ENCODE results near the gene SORCS1.

Gene SORCS1

DNA sequence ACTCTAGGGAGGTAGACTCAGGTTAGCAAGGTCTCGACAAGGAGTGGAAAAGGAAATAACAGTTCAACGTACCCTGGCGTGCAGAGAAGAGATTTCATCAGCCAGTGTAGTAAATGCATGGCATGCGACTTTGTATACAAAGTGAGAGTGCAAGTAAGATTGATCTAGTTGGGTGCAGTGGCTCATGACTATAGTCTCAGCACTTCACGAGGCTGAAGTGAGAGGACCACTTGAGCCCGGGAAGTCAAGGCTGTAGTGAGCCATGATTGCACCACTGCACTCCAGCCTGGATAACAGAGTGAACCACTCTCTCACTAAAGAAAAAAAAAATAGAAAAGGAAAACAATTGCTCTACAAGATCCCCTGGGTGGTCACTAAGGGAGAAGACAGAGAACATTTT, 528.6 kb downstream of the SORCS1 start:
- Histone ChIP-seq H3K4me1 (ENCODE audit: control insufficient read depth in 1 of 2, insufficient read depth in 2 of 2, low read length in 2 of 2) (no peaks in the 10 kb centered on the region), H3K9me3 (ENCODE audit: control insufficient read depth in 1 of 2, low read length in 2 of 2) (no peaks in the 10 kb centered on the region), H3K27ac (ENCODE audit: low read depth, low read length) (no peak overlapping the region), H3K9ac (ENCODE audit: low read depth in 1 of 2, low read length in 2 of 2) (no peak overlapping the region), H3K36me3 (ENCODE audit: control insufficient read depth in 1 of 2, insufficient read depth in 2 of 2, low read length in 2 of 2) (no peaks in the 10 kb centered on the region), H3K4me3 (ENCODE audit: low read depth in 1 of 2, low read length in 2 of 2) (no peak overlapping the region), H3K27me3 (ENCODE audit: control insufficient read depth in 1 of 2, insufficient read depth in 2 of 2, low read length in 2 of 2) (no peaks in the 10 kb centered on the region)

DNA sequence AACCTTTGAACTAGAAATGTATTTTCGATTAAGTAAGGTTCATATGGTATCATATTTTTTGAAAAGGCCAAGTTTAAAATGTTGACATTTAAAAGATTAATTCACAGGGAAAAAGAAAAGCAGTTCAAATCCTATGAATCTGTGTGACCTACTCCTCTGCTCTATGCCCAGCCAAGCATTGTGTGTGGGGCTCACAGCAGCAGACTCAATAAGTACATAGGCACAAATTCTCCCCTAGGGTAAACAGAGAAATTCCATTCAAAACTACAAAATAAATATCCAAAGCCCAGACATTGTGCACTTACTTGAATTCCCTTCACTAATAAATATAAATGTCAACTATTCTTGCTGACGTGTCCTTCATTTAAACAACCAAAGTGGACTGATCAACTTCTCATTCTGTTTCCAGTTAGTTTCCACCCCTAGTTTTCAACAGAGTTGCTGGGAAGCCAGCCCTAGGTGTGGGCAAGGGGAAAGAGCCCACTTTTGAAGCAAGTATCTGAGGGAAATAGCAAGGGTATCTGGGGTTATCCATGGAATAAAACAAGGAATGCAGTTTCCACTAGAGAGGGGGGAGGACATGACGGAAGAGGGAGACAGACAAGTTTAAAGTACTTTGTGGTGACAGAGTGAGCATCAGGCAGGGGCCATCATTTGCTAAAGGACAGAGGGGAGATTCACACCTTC, 533.3 kb downstream of the SORCS1 start:
- no peaks in the 10 kb centered on the region for H3K36me3 ChIP-seq (ENCODE audit: control insufficient read depth in 1 of 2, insufficient read depth in 2 of 2, low read length in 2 of 2)
- no peaks in the 10 kb centered on the region for H3K4me1 ChIP-seq (ENCODE audit: control insufficient read depth in 1 of 2, insufficient read depth in 2 of 2, low read length in 2 of 2)
- H3K9me3 ChIP-seq (ENCODE audit: control insufficient read depth in 1 of 2, low read length in 2 of 2) = no peaks in the 10 kb centered on the region
- H3K4me3 ChIP-seq (ENCODE audit: low read depth in 1 of 2, low read length in 2 of 2) = no peak overlapping the region
- no peak overlapping the region for H3K27ac ChIP-seq (ENCODE audit: low read depth, low read length)
- H3K9ac ChIP-seq (ENCODE audit: low read depth in 1 of 2, low read length in 2 of 2) = no peak overlapping the region
- H3K27me3 ChIP-seq (ENCODE audit: control insufficient read depth in 1 of 2, insufficient read depth in 2 of 2, low read length in 2 of 2) = no peaks in the 10 kb centered on the region

DNA sequence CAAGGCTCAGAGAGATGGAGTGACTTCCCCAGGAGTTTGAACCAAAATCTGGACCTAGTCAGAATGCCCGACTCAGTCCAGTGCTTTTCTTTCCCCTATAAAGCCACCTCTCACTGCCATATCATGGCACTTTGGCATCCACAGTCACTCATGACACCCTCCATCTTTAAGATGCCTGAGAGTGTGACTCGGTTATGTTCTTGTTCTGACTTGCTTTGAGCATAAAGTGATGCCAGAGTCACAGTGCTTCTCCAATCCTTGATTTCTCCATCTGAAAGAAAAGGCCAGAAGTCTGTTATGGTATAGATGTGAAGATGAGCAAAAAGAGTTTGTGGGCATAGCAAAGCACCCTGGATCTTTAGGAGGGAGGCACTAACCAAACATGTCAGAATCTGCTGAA, 538.1 kb downstream of the SORCS1 start:
- no peak overlapping the region for H3K27ac ChIP-seq (ENCODE audit: low read depth, low read length)
- H3K9me3 ChIP-seq (ENCODE audit: control insufficient read depth in 1 of 2, low read length in 2 of 2) = no peaks in the 10 kb centered on the region
- no peaks in the 10 kb centered on the region for H3K4me1 ChIP-seq (ENCODE audit: control insufficient read depth in 1 of 2, insufficient read depth in 2 of 2, low read length in 2 of 2)
- H3K27me3 ChIP-seq (ENCODE audit: control insufficient read depth in 1 of 2, insufficient read depth in 2 of 2, low read length in 2 of 2) = no peaks in the 10 kb centered on the region
- no peak overlapping the region for H3K9ac ChIP-seq (ENCODE audit: low read depth in 1 of 2, low read length in 2 of 2)
- H3K4me3 ChIP-seq (ENCODE audit: low read depth in 1 of 2, low read length in 2 of 2) = no peak overlapping the region
- H3K36me3 ChIP-seq (ENCODE audit: control insufficient read depth in 1 of 2, insufficient read depth in 2 of 2, low read length in 2 of 2) = no peaks in the 10 kb centered on the region

- no peaks in the 10 kb centered on the region for H3K36me3 ChIP-seq (ENCODE audit: control insufficient read depth in 1 of 2, insufficient read depth in 2 of 2, low read length in 2 of 2)
- no peaks in the 10 kb centered on the region for H3K4me1 ChIP-seq (ENCODE audit: control insufficient read depth in 1 of 2, insufficient read depth in 2 of 2, low read length in 2 of 2)
- H3K9me3 ChIP-seq (ENCODE audit: control insufficient read depth in 1 of 2, low read length in 2 of 2) = no peaks in the 10 kb centered on the region
- H3K27me3 ChIP-seq (ENCODE audit: control insufficient read depth in 1 of 2, insufficient read depth in 2 of 2, low read length in 2 of 2) = no peaks in the 10 kb centered on the region
- no peak overlapping the region for H3K4me3 ChIP-seq (ENCODE audit: low read depth in 1 of 2, low read length in 2 of 2)
- H3K9ac ChIP-seq (ENCODE audit: low read depth in 1 of 2, low read length in 2 of 2) = no peak overlapping the region
- H3K27ac ChIP-seq (ENCODE audit: low read depth, low read length) = no peak overlapping the region
Measured at GRCh38 chr10:106625751-106626150, 538.8 kb downstream of the SORCS1 start.

DNA sequence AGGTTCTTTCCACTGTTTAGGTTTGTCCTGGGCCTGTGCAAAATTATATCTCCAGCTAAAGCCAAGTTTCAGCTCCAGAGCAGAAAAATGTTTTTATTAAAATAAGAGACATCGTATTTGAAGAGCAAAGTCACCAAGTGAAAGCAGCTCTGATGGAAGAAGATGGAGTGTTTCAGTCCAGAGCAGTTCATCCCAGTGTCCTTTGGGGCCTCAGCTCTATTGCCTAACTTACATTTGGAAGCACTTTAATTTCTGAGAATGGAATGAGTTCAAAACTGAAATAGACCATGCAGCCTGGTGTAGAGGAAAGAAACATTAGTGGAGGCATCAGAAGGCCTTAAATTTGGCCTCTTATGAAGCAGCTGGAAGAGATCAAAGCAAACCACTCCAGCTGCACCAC, 545.2 kb downstream of the SORCS1 start:
- H3K9ac ChIP-seq (ENCODE audit: low read depth in 1 of 2, low read length in 2 of 2) = no peak overlapping the region
- no peak overlapping the region for H3K4me3 ChIP-seq (ENCODE audit: low read depth in 1 of 2, low read length in 2 of 2)
- H3K9me3 ChIP-seq (ENCODE audit: control insufficient read depth in 1 of 2, low read length in 2 of 2) = no peaks in the 10 kb centered on the region
- H3K27me3 ChIP-seq (ENCODE audit: control insufficient read depth in 1 of 2, insufficient read depth in 2 of 2, low read length in 2 of 2) = no peaks in the 10 kb centered on the region
- no peaks in the 10 kb centered on the region for H3K4me1 ChIP-seq (ENCODE audit: control insufficient read depth in 1 of 2, insufficient read depth in 2 of 2, low read length in 2 of 2)
- H3K36me3 ChIP-seq (ENCODE audit: control insufficient read depth in 1 of 2, insufficient read depth in 2 of 2, low read length in 2 of 2) = no peaks in the 10 kb centered on the region
- H3K27ac ChIP-seq (ENCODE audit: low read depth, low read length) = no peak overlapping the region

- Histone ChIP-seq H3K4me3 (ENCODE audit: low read depth in 1 of 2, low read length in 2 of 2) (no peak overlapping the region), H3K9ac (ENCODE audit: low read depth in 1 of 2, low read length in 2 of 2) (no peak overlapping the region), H3K27ac (ENCODE audit: low read depth, low read length) (no peak overlapping the region), H3K9me3 (ENCODE audit: control insufficient read depth in 1 of 2, low read length in 2 of 2) (no peaks in the 10 kb centered on the region), H3K36me3 (ENCODE audit: control insufficient read depth in 1 of 2, insufficient read depth in 2 of 2, low read length in 2 of 2) (no peaks in the 10 kb centered on the region), H3K4me1 (ENCODE audit: control insufficient read depth in 1 of 2, insufficient read depth in 2 of 2, low read length in 2 of 2) (no peaks in the 10 kb centered on the region), H3K27me3 (ENCODE audit: control insufficient read depth in 1 of 2, insufficient read depth in 2 of 2, low read length in 2 of 2) (no peaks in the 10 kb centered on the region)
Measured at GRCh38 chr10:106618646-106619045, 545.9 kb downstream of the SORCS1 start.

DNA sequence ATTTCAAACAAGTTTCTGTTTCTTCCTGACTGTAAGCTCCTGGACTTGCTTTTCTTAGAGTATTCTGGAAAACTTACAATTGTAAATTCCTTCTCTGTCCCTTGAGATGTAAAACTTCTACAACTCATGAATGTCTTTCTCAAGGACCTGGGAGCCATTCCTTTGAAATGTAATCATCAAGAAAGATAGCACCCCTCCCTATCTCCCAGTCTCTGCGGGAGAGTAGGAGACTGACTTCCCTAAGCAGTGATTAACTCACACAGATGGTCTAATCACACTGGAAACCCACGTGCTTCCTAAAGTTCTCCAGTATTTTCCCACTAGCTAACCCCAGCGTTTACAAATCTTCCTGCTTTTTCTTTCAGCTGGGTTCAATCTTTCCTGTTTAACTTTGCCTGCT, 549.4 kb downstream of the SORCS1 start:
- no peaks in the 10 kb centered on the region for H3K27me3 ChIP-seq (ENCODE audit: control insufficient read depth in 1 of 2, insufficient read depth in 2 of 2, low read length in 2 of 2)
- H3K27ac ChIP-seq (ENCODE audit: low read depth, low read length) = no peak overlapping the region
- H3K4me1 ChIP-seq (ENCODE audit: control insufficient read depth in 1 of 2, insufficient read depth in 2 of 2, low read length in 2 of 2) = no peaks in the 10 kb centered on the region
- no peaks in the 10 kb centered on the region for H3K9me3 ChIP-seq (ENCODE audit: control insufficient read depth in 1 of 2, low read length in 2 of 2)
- no peak overlapping the region for H3K9ac ChIP-seq (ENCODE audit: low read depth in 1 of 2, low read length in 2 of 2)
- H3K36me3 ChIP-seq (ENCODE audit: control insufficient read depth in 1 of 2, insufficient read depth in 2 of 2, low read length in 2 of 2) = no peaks in the 10 kb centered on the region
- no peak overlapping the region for H3K4me3 ChIP-seq (ENCODE audit: low read depth in 1 of 2, low read length in 2 of 2)

DNA sequence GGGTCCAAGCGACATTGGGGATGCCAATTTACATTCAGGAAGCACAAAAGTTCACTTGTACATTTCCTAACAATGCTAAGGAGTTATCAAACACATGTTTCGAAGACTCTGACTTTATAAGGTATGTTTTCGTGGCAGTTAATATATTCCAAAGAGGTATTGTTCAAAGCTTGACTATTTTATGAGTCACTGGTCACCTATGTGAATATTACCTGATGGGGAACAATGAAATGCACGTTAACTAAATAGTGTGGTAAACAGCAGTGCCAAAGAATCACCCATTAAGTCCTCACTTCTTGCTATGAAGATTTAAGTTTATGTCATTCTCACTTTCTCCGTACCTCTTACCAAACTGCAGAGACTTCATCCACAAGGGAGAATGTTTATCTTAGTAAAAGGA, 550.2 kb downstream of the SORCS1 start:
- Histone ChIP-seq H3K9me3 (ENCODE audit: control insufficient read depth in 1 of 2, low read length in 2 of 2) (no peaks in the 10 kb centered on the region), H3K27me3 (ENCODE audit: control insufficient read depth in 1 of 2, insufficient read depth in 2 of 2, low read length in 2 of 2) (no peaks in the 10 kb centered on the region), H3K4me1 (ENCODE audit: control insufficient read depth in 1 of 2, insufficient read depth in 2 of 2, low read length in 2 of 2) (no peaks in the 10 kb centered on the region), H3K9ac (ENCODE audit: low read depth in 1 of 2, low read length in 2 of 2) (no peak overlapping the region), H3K36me3 (ENCODE audit: control insufficient read depth in 1 of 2, insufficient read depth in 2 of 2, low read length in 2 of 2) (no peaks in the 10 kb centered on the region), H3K27ac (ENCODE audit: low read depth, low read length) (no peak overlapping the region), H3K4me3 (ENCODE audit: low read depth in 1 of 2, low read length in 2 of 2) (no peak overlapping the region)

DNA sequence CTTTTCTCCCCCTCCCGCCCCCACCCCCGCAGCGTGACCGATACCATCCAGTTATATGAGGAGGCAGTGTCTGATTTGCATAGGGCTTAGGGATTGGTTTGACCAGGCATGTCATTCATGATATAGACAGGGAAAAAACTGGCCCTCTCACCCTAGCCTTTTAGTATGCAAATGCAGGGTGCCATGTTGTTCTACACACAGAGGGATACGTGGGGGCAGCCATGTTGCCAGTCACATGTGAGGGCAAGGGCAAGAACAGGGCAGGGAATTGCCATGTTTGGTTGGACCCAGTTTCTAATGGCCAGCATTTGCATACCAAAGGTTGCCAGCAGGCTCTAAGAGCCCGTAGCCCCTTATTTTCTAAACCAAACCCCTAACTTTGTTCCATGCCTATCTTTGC, 552.1 kb downstream of the SORCS1 start:
- H3K9me3 ChIP-seq (ENCODE audit: control insufficient read depth in 1 of 2, low read length in 2 of 2) = no peaks in the 10 kb centered on the region
- H3K4me3 ChIP-seq (ENCODE audit: low read depth in 1 of 2, low read length in 2 of 2) = no peak overlapping the region
- H3K27ac ChIP-seq (ENCODE audit: low read depth, low read length) = no peak overlapping the region
- H3K9ac ChIP-seq (ENCODE audit: low read depth in 1 of 2, low read length in 2 of 2) = no peak overlapping the region
- H3K27me3 ChIP-seq (ENCODE audit: control insufficient read depth in 1 of 2, insufficient read depth in 2 of 2, low read length in 2 of 2) = no peaks in the 10 kb centered on the region
- H3K36me3 ChIP-seq (ENCODE audit: control insufficient read depth in 1 of 2, insufficient read depth in 2 of 2, low read length in 2 of 2) = no peaks in the 10 kb centered on the region
- H3K4me1 ChIP-seq (ENCODE audit: control insufficient read depth in 1 of 2, insufficient read depth in 2 of 2, low read length in 2 of 2) = no peaks in the 10 kb centered on the region

DNA sequence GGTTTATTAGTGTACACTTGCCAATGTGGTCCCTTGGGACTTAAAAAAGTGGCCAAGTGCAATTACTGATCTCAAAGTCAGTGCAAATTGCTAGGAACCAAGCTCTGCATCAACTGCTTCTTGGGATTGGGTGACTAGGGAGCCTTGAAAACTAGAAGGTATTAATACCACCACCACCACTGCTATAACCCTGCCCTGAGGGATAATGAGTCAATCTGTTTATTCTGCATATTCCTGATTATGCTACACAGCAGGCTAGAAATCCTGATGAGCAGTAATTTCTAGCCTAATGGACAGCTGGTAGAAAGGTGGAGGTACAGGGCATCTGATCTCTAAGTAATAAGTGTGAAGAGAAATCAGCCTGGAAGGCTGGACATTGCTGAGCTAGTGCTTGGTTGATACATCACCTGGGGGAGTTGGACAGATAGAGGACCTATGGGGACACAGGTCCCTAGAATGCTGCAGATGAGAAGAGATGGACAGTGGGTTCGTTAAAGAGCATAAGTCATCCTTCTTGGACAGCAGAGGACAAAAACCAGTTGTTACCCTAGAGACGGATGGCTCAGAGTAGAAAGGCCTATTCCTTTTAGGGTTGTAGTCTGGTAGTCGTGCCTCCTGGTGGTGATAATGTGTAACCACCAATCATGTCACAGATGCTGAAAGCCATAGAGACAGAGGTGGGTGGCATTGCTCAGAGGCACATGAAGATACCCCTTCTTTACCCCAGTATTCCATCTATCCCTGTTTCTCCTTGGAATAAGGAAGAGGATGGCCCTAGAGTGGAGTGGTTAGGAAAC, 554.8 kb downstream of the SORCS1 start:
- H3K9me3 ChIP-seq (ENCODE audit: control insufficient read depth in 1 of 2, low read length in 2 of 2) = no peaks in the 10 kb centered on the region
- no peaks in the 10 kb centered on the region for H3K4me1 ChIP-seq (ENCODE audit: control insufficient read depth in 1 of 2, insufficient read depth in 2 of 2, low read length in 2 of 2)
- no peaks in the 10 kb centered on the region for H3K27me3 ChIP-seq (ENCODE audit: control insufficient read depth in 1 of 2, insufficient read depth in 2 of 2, low read length in 2 of 2)

More for the DNA sequence above, 554.8 kb downstream of the SORCS1 start:
- Histone ChIP-seq H3K36me3 (ENCODE audit: control insufficient read depth in 1 of 2, insufficient read depth in 2 of 2, low read length in 2 of 2) (no peaks in the 10 kb centered on the region), H3K27ac (ENCODE audit: low read depth, low read length) (no peak overlapping the region), H3K4me3 (ENCODE audit: low read depth in 1 of 2, low read length in 2 of 2) (no peak overlapping the region), H3K9ac (ENCODE audit: low read depth in 1 of 2, low read length in 2 of 2) (no peak overlapping the region)
